Activated CD4-positive, alpha-beta T cell treated with anti-CD3 and anti-CD28 coated beads, Interleukin-2, amount 50 U/mL, for 4 hours (primary cell): ENCODE results near the gene AIG1.

Experiments
- DNase-seq, 2 experiments: peaks; one replicate each; pipeline ENCODE4 v3.0.0-alpha.2; 2020

AIG1 gene

GRCh38 chr6:143200167-143200770 is 139.6 kb downstream of the AIG1 start:
- no peak for DNase-seq

GRCh38 chr6:143204045-143204444 is 143.4 kb downstream of the AIG1 start:
- no peak for DNase-seq

GRCh38 chr6:143205131-143205535 is 144.4 kb downstream of the AIG1 start:
- no peak for DNase-seq

- DNase-seq = no peak
These were observed 144.9 kb downstream of the AIG1 start for GRCh38 chr6:143205585-143205984.

GRCh38 chr6:143205991-143206390 is 145.3 kb downstream of the AIG1 start:
- no peak for DNase-seq

- DNase-seq = no peak
These were observed 145.9 kb downstream of the AIG1 start for GRCh38 chr6:143206550-143206949.

- DNase-seq = no peak
These were observed 149.7 kb downstream of the AIG1 start for GRCh38 chr6:143210420-143210819.

- no peak for DNase-seq
These were observed 153.2 kb downstream of the AIG1 start for GRCh38 chr6:143213859-143214376.

GRCh38 chr6:143215363-143215762 is 154.7 kb downstream of the AIG1 start:
- DNase-seq = no peak

- no peak for DNase-seq
These were observed 155.1 kb downstream of the AIG1 start for GRCh38 chr6:143215771-143216170.

GRCh38 chr6:143218233-143218632 is 157.5 kb downstream of the AIG1 start:
- DNase-seq = no peak

- DNase-seq = no peak
These were observed 161.0 kb downstream of the AIG1 start for GRCh38 chr6:143221698-143222097.

GRCh38 chr6:143222310-143222709 is 161.6 kb downstream of the AIG1 start:
- DNase-seq = no peak

- DNase-seq = no peak
These were observed 162.1 kb downstream of the AIG1 start for GRCh38 chr6:143222801-143223231.

- DNase-seq = no peak
These were observed 163.2 kb downstream of the AIG1 start for GRCh38 chr6:143223895-143224294.

GRCh38 chr6:143224516-143224915 is 163.8 kb downstream of the AIG1 start:
- DNase-seq = no peak

- DNase-seq = no peak
These were observed 165.2 kb downstream of the AIG1 start for GRCh38 chr6:143225929-143226328.

GRCh38 chr6:143227675-143228074 is 167.0 kb downstream of the AIG1 start:
- DNase-seq = no peak

- DNase-seq = no peak
These were observed 168.7 kb downstream of the AIG1 start for GRCh38 chr6:143229400-143229799.

- DNase-seq = no peak
These were observed 172.2 kb downstream of the AIG1 start for GRCh38 chr6:143232849-143233248.

- DNase-seq = no peak
These were observed 173.0 kb downstream of the AIG1 start for GRCh38 chr6:143233554-143234285.

GRCh38 chr6:143234734-143235133 is 174.0 kb downstream of the AIG1 start:
- DNase-seq = no peak

GRCh38 chr6:143236151-143236798 is 175.6 kb downstream of the AIG1 start:
- no peak for DNase-seq

GRCh38 chr6:143238306-143238705 is 177.6 kb downstream of the AIG1 start:
- DNase-seq = no peak
